HCT116 (cell line): ENCODE measurements around the gene ARPP21. TPM values are rescaled to one million over a fixed set of nuclear protein-coding genes. Genes with fewer than 3 reads are reported as not detected.

Source experiments
- ATAC-seq: fragments of 200-7000 bp; cut with Tn5 transposase; 2 replicates; pipeline ENCODE4 v1.9.1; 2020; ENCODE audit warnings: mild to moderate bottlenecking, moderate library complexity
- BruUV-seq: library from RNA; stranded (reverse); fragments of 400-500 nt; replicated peaks from 2 replicates; lab custom pipeline; 2021; lab: Mats Ljungman, UMichigan
- CTCF ChIA-PET: fragments of 300-600 bp; sonication (Branson Sonifier 250); formaldehyde crosslinking; loops from one replicate; lab custom pipeline; 2021; ENCODE audit warnings: antibody characterized with exemption; lab: Charles Lee
- POLR2A ChIA-PET: fragments of 300-600, 350-600 bp; sonication (Branson Sonifier 250); formaldehyde crosslinking; loops from one replicate; lab custom pipeline; 2021; ENCODE audit warnings: antibody characterized with exemption; lab: Charles Lee
- RAD21 ChIA-PET, 2 experiments: fragments of 300-600 bp; sonication (Branson Sonifier 250); formaldehyde crosslinking; loops; one replicate each; lab custom pipeline; 2023; ENCODE audit warnings: low total read pairs in 2 of 2; ENCODE audit not compliant: uncharacterized antibody in 2 of 2, unreplicated experiment in 2 of 2, low non-redundant PET in 1 of 2; lab: Charles Lee
- DNase-seq: peaks from one replicate; pipeline ENCODE4 v3.0.0-alpha.2; 2010; ENCODE audit warnings: low read depth, low spot score
- H2AFZ ChIP-seq: fragments of 200-600 bp; shearing (Covaris generic), sonication (generic); 2 replicates; pipeline ENCODE4 v1.6.1; 2017; ENCODE audit warnings: low read depth, mixed run types, mixed read lengths, antibody characterized with exemption, low read length; ENCODE audit not compliant: poor library complexity, severe bottlenecking
- H3K27ac ChIP-seq: 2 replicates; pipeline ENCODE4 v1.5.1; 2012; ENCODE audit warnings: low read depth, low read length
- H3K27me3 ChIP-seq: fragments of 200-600 bp; sonication (generic); 2 replicates; pipeline ENCODE4 v1.6.1; 2016; ENCODE audit warnings: mixed run types, low read length, mixed read lengths; ENCODE audit not compliant: insufficient read depth
- H3K36me3 ChIP-seq, 2 experiments: fragments of 200-500 bp in 1 of 2; fragments of 200-600 bp in 1 of 2; sonication (Bioruptor generic) in 1 of 2; sonication (generic) in 1 of 2; 2 replicates each; pipeline versions ENCODE4 v1.5.1 to v1.6.1; 2014 to 2016; ENCODE audit warnings: low read length in 2 of 2, inconsistent platforms in 1 of 2, mixed read lengths in 1 of 2, mixed run types in 1 of 2; ENCODE audit not compliant: insufficient read depth in 2 of 2, control insufficient read depth in 1 of 2
- H3K4me1 ChIP-seq, 2 experiments: fragments of 200-600 bp in 1 of 2; sonication (generic) in 1 of 2; 2 replicates each; pipeline versions ENCODE4 v1.5.1 to v1.6.1; 2012 to 2017; ENCODE audit warnings: low read length in 2 of 2, inconsistent platforms in 1 of 2, mild to moderate bottlenecking in 1 of 2, mixed read lengths in 1 of 2, mixed run types in 1 of 2, moderate library complexity in 1 of 2; ENCODE audit not compliant: insufficient read depth in 2 of 2, control insufficient read depth in 1 of 2
- H3K4me2 ChIP-seq: fragments of 200-600 bp; sonication (generic); 2 replicates; pipeline ENCODE4 v1.6.1; 2017; ENCODE audit warnings: mixed run types, low read length, mixed read lengths
- H3K4me3 ChIP-seq, 2 experiments: fragments of 200-600 bp in 1 of 2; sonication (generic) in 1 of 2; replicated peaks in 1 of 2; 2 replicates each; pipeline ENCODE4 v1.5.1; 2011 to 2016; ENCODE audit warnings: low read length in 2 of 2, control low read depth in 1 of 2, low read depth in 1 of 2, mild to moderate bottlenecking in 1 of 2, mixed read lengths in 1 of 2, mixed run types in 1 of 2
- H3K79me2 ChIP-seq: fragments of 200-600 bp; sonication (generic); 2 replicates; pipeline ENCODE4 v1.6.1; 2017; ENCODE audit warnings: mild to moderate bottlenecking, mixed run types, low read length, moderate library complexity, mixed read lengths; ENCODE audit not compliant: insufficient read depth
- H3K9ac ChIP-seq: fragments of 200-600 bp; sonication (generic); 2 replicates; pipeline ENCODE4 v1.6.1; 2016; ENCODE audit warnings: low read length, mixed read lengths
- H3K9me2 ChIP-seq: fragments of 200-600 bp; sonication (generic), shearing (Covaris generic); 2 replicates; pipeline ENCODE4 v1.6.1; 2017; ENCODE audit warnings: mixed run types, mild to moderate bottlenecking, moderate library complexity; ENCODE audit not compliant: insufficient read depth
- H3K9me3 ChIP-seq, 2 experiments: fragments of 200-500 bp in 1 of 2; fragments of 200-600 bp in 1 of 2; sonication (Bioruptor generic) in 1 of 2; sonication (generic) in 1 of 2; 2 replicates each; pipeline ENCODE4 v1.6.1; 2014 to 2017; ENCODE audit warnings: low read length in 2 of 2, mixed read lengths in 2 of 2, inconsistent platforms in 1 of 2, low read depth in 1 of 2, mild to moderate bottlenecking in 1 of 2, mixed run types in 1 of 2, moderate library complexity in 1 of 2; ENCODE audit not compliant: control insufficient read depth in 1 of 2, insufficient read depth in 1 of 2
- H4K20me1 ChIP-seq: fragments of 200-600 bp; sonication (generic), shearing (Covaris generic); 2 replicates; pipeline ENCODE4 v1.6.1; 2017; ENCODE audit warnings: mixed run types, mild to moderate bottlenecking, moderate library complexity; ENCODE audit not compliant: insufficient read depth
- CEBPB ChIP-seq: IDR thresholded peaks from 2 replicates; pipeline ENCODE4 v1.6.1; 2012; ENCODE audit warnings: low read depth
- CTCF ChIP-seq, 3 experiments: fragments of 200-600 bp in 1 of 3; sonication (generic) in 1 of 3; IDR thresholded peaks in 2 of 3; conservative IDR thresholded peaks in 1 of 3; 2 replicates each; pipeline ENCODE4 v1.5.1; 2012 to 2017; ENCODE audit warnings: low read depth in 2 of 3, low read length in 2 of 3, antibody characterized with exemption in 1 of 3, borderline replicate concordance in 1 of 3, control low read depth in 1 of 3, mild to moderate bottlenecking in 1 of 3, mixed read lengths in 1 of 3, mixed run types in 1 of 3, moderate library complexity in 1 of 3; ENCODE audit not compliant: insufficient read depth in 1 of 3
- EGR1 ChIP-seq: IDR thresholded peaks from 2 replicates; pipeline ENCODE4 v1.6.1; 2012; ENCODE audit warnings: low read depth
- ELF1 ChIP-seq: IDR thresholded peaks from 2 replicates; pipeline ENCODE4 v1.6.1; 2012; ENCODE audit warnings: low read depth, borderline replicate concordance
- EZH2 ChIP-seq: fragments of 200-600 bp; sonication (generic); IDR thresholded peaks from 2 replicates; pipeline ENCODE4 v1.6.1; 2017; ENCODE audit warnings: antibody characterized with exemption, mixed run types
- EZH2phosphoT487 ChIP-seq: fragments of 200-600 bp; IDR thresholded peaks from 2 replicates; pipeline ENCODE4 v1.6.1; 2018; ENCODE audit warnings: antibody characterized with exemption, borderline replicate concordance
- JUND ChIP-seq: IDR thresholded peaks from 2 replicates; pipeline ENCODE4 v1.6.1; 2012
- POLR2A ChIP-seq: IDR thresholded peaks from 2 replicates; pipeline ENCODE4 v1.7.0; 2011; ENCODE audit warnings: borderline replicate concordance; ENCODE audit not compliant: insufficient read depth, insufficient read length; ENCODE audit errors: extremely low read depth
- POLR2AphosphoS5 ChIP-seq: IDR thresholded peaks from 2 replicates; pipeline ENCODE4 v1.6.1; 2011; ENCODE audit warnings: mild to moderate bottlenecking, low read depth, low read length, moderate library complexity
- RAD21 ChIP-seq: IDR thresholded peaks from 2 replicates; pipeline ENCODE4 v1.6.1; 2012; ENCODE audit warnings: low read depth, mild to moderate bottlenecking
- REST ChIP-seq: IDR thresholded peaks from 2 replicates; pipeline ENCODE4 v1.6.1; 2012; ENCODE audit warnings: low read depth
- SIN3A ChIP-seq: IDR thresholded peaks from 2 replicates; pipeline ENCODE4 v1.6.1; 2012; ENCODE audit warnings: low read depth
- SP1 ChIP-seq: IDR thresholded peaks from 2 replicates; pipeline ENCODE4 v1.6.1; 2012; ENCODE audit warnings: low read depth
- YY1 ChIP-seq: IDR thresholded peaks from 2 replicates; pipeline ENCODE4 v1.6.1; 2011; ENCODE audit warnings: low read length, low read depth, moderate library complexity, mild to moderate bottlenecking; ENCODE audit not compliant: insufficient replicate concordance; ENCODE audit errors: extremely low read depth
- ZBTB33 ChIP-seq: IDR thresholded peaks from 2 replicates; pipeline ENCODE4 v1.6.1; 2011; ENCODE audit warnings: mild to moderate bottlenecking, low read length, moderate library complexity; ENCODE audit not compliant: insufficient replicate concordance; ENCODE audit errors: extremely low read depth
- ZFX ChIP-seq: fragments of 450-650 bp; IDR thresholded peaks from 2 replicates; pipeline ENCODE4 v1.6.1; 2017
- ZNF274 ChIP-seq: fragments of 200-500 bp; sonication (Bioruptor generic); IDR thresholded peaks from 2 replicates; pipeline ENCODE4 v1.6.1; 2014; ENCODE audit warnings: mild to moderate bottlenecking, low read depth, low read length, inconsistent platforms
- intact Hi-C: fragments of 100-400 bp; cut with micrococcal nuclease; formaldehyde crosslinking; loops from 2 replicates; pipeline ENCODE4 v1.10.0; 2022
- total RNA-seq: library from RNA; stranded (reverse); gene quantifications from one replicate; pipeline ENCODE4 v1.2.1, GENCODE V29; 2021; ENCODE audit not compliant: unreplicated experiment

The ARPP21 gene
- total RNA-seq, 1 experiment from 2014 or later: not detected

- TF ChIP-seq CTCF (IDR thresholded peaks at IDR 0.05 in 2 of 3, conservative IDR thresholded peaks at IDR 0.05 in 1 of 3; ENCODE audit: borderline replicate concordance in 1 of 3, insufficient read depth in 1 of 3, low read depth in 2 of 3, low read length in 2 of 3): no peak
- no peak for TF ChIP-seq RAD21
- no peak for TF ChIP-seq ZNF274
Observed at GRCh38 chr3:35635926-35636683, 3.2 kb upstream of the ARPP21 start (continued).

GRCh38 chr3:35638251-35638979 lies 910 bp upstream of the ARPP21 start:
- Histone ChIP-seq H3K36me3 (no peaks in the 10 kb centered on the region), H3K4me3 (no peak overlapping the region), H3K4me2 (no peak overlapping the region), H3K9me3 (peaks cover 5 to 22% of the 10 kb centered on the region in 2 experiments; a peak in 2 of 4 replicates), H3K27me3 (no peaks in the 10 kb centered on the region), H3K4me1 (no peaks in the 10 kb centered on the region), H3K27ac (no peak overlapping the region), H3K9me2 (no peaks in the 10 kb centered on the region), H2AFZ (no peak overlapping the region), H3K9ac (no peak overlapping the region), H4K20me1 (no peaks in the 10 kb centered on the region), H3K79me2 (no peaks in the 10 kb centered on the region)
- ChIA-PET CTCF (no interaction called here), POLR2A (no interaction called here), RAD21 (no interaction called here)
- no TSS peak for BruUV-seq
- intact Hi-C loops: no loop called here
- ATAC-seq: no peak
- no peak for DNase-seq
- TF ChIP-seq REST (no peak), ELF1 (no peak), CEBPB (no peak), RAD21 (no peak), SIN3A (no peak), ZFX (no peak), SP1 (no peak), ZBTB33 (no peak), EZH2phosphoT487 (no peak), POLR2AphosphoS5 (no peak), JUND (no peak), POLR2A (no peak), EGR1 (no peak), ZNF274 (no peak), EZH2 (no peak), YY1 (no peak)
